Panc1 (cell line): ENCODE results near the gene SERPINB10. TPM values are rescaled to one million over a fixed set of nuclear protein-coding genes. Genes with fewer than 3 reads are reported as not detected.

Source experiments
- ATAC-seq: fragments of 200-7000 bp; cut with Tn5 transposase; 2 replicates; pipeline ENCODE4 v1.9.1; 2020; ENCODE audit warnings: mild to moderate bottlenecking, moderate library complexity
- BruUV-seq: library from RNA; stranded (reverse); fragments of 400-500 nt; replicated peaks from 2 replicates; lab custom pipeline; 2021; lab: Mats Ljungman, UMichigan
- CTCF ChIA-PET: fragments of 300-600 bp; sonication (Branson Sonifier 250); formaldehyde crosslinking; loops from one replicate; lab custom pipeline; 2022; ENCODE audit warnings: antibody characterized with exemption; lab: Charles Lee
- POLR2A ChIA-PET: fragments of 300-600 bp; sonication (Branson Sonifier 250); formaldehyde crosslinking; loops from one replicate; lab custom pipeline; 2022; ENCODE audit warnings: antibody characterized with exemption; lab: Charles Lee
- DNase-seq: peaks from one replicate; pipeline ENCODE4 v3.0.0-alpha.2; 2010; ENCODE audit warnings: low read depth, low spot score
- H3K27ac ChIP-seq: 2 replicates; pipeline ENCODE4 v1.5.1; 2011; ENCODE audit warnings: mild to moderate bottlenecking, low read length, inconsistent platforms
- H3K27me3 ChIP-seq: fragments of 200-500 bp; sonication (Bioruptor generic); 2 replicates; pipeline ENCODE4 v1.6.0; 2014; ENCODE audit warnings: low read length, inconsistent platforms; ENCODE audit not compliant: control insufficient read depth, insufficient read depth
- H3K36me3 ChIP-seq: fragments of 200-500 bp; sonication (Bioruptor generic); 2 replicates; pipeline ENCODE4 v1.5.1; 2014; ENCODE audit warnings: inconsistent platforms, mild to moderate bottlenecking, low read length, moderate library complexity; ENCODE audit not compliant: control insufficient read depth, insufficient read depth
- H3K4me1 ChIP-seq: 2 replicates; pipeline ENCODE4 v1.5.1; 2011; ENCODE audit warnings: inconsistent platforms, mild to moderate bottlenecking, low read length, moderate library complexity; ENCODE audit not compliant: control insufficient read depth, insufficient read depth
- H3K4me3 ChIP-seq, 2 experiments: 2 replicates each; pipeline ENCODE4 v1.5.1; 2011 to 2012; ENCODE audit warnings: low read depth in 2 of 2, low read length in 2 of 2, mild to moderate bottlenecking in 2 of 2, inconsistent platforms in 1 of 2, moderate library complexity in 1 of 2
- H3K9me3 ChIP-seq: fragments of 200-500 bp; sonication (Bioruptor generic); 2 replicates; pipeline ENCODE4 v1.5.1; 2014; ENCODE audit warnings: low read depth, mild to moderate bottlenecking, inconsistent platforms, low read length, moderate library complexity; ENCODE audit not compliant: control insufficient read depth, insufficient read depth
- CTCF ChIP-seq: fragments of 450-650 bp; IDR thresholded peaks from 2 replicates; pipeline ENCODE4 v1.5.1; 2017; ENCODE audit warnings: mild to moderate bottlenecking
- POLR2AphosphoS5 ChIP-seq: IDR thresholded peaks from 2 replicates; pipeline ENCODE4 v1.6.1; 2012; ENCODE audit warnings: mild to moderate bottlenecking, low read depth, low read length, moderate library complexity
- REST ChIP-seq, 2 experiments: IDR thresholded peaks; 2 replicates each; pipeline ENCODE4 v1.6.1; 2011 to 2012; ENCODE audit warnings: low read depth in 2 of 2, control low read depth in 1 of 2, low read length in 1 of 2, mild to moderate bottlenecking in 1 of 2, moderate library complexity in 1 of 2; ENCODE audit not compliant: insufficient read depth in 1 of 2
- SIN3A ChIP-seq: IDR thresholded peaks from 2 replicates; pipeline ENCODE4 v1.6.1; 2012; ENCODE audit warnings: low read depth, mild to moderate bottlenecking, low read length, moderate library complexity, borderline replicate concordance; ENCODE audit not compliant: insufficient read depth
- TCF7L2 ChIP-seq: IDR thresholded peaks from 2 replicates; pipeline ENCODE4 v1.6.1; 2011; ENCODE audit warnings: mild to moderate bottlenecking, low read depth, low read length, inconsistent platforms
- in situ Hi-C: cut with HindIII; loops from 2 replicates; pipeline ENCODE4 v1.10.0; 2016; ENCODE audit warnings: low sequenced_read_pairs, low pct_unique_long_range_greater_than_20kb
- intact Hi-C: fragments of 100-400 bp; cut with micrococcal nuclease; formaldehyde crosslinking; loops from one replicate; pipeline ENCODE4 v1.10.0; 2022; ENCODE audit not compliant: unreplicated experiment
- total RNA-seq: library from RNA; stranded (reverse); gene quantifications from one replicate; pipeline ENCODE4 v1.2.1, GENCODE V29; 2021; ENCODE audit not compliant: unreplicated experiment

Gene SERPINB10
- total RNA-seq, 1 experiment from 2014 or later = not detected

- no TSS peak for BruUV-seq
- Histone ChIP-seq H3K9me3 (no peaks in the 10 kb centered on the region), H3K27ac (no peak overlapping the region), H3K36me3 (no peaks in the 10 kb centered on the region), H3K4me1 (no peaks in the 10 kb centered on the region), H3K27me3 (no peaks in the 10 kb centered on the region), H3K4me3 (no peak overlapping the region)
- TF ChIP-seq SIN3A (no peak), CTCF (no peak)
- POLR2A ChIA-PET = no interaction called here
- in situ Hi-C loops = no loop called here
- intact Hi-C loops = no loop called here
- CTCF ChIA-PET = no interaction called here
- DNase-seq (no peak), ATAC-seq (no peak)
These were observed 47.8 kb upstream of the SERPINB10 start for GRCh38 chr18:63859781-63860475.

- ATAC-seq (no peak), DNase-seq (no peak)
- Histone ChIP-seq H3K4me1 (no peaks in the 10 kb centered on the region), H3K27ac (no peak overlapping the region), H3K9me3 (no peaks in the 10 kb centered on the region), H3K4me3 (no peak overlapping the region), H3K36me3 (no peaks in the 10 kb centered on the region), H3K27me3 (no peaks in the 10 kb centered on the region)
- POLR2A ChIA-PET = no interaction called here
- CTCF ChIA-PET = no interaction called here
- in situ Hi-C loops = no loop called here
- TF ChIP-seq CTCF = no peak
- TF ChIP-seq POLR2AphosphoS5 = no peak
- no peak for TF ChIP-seq SIN3A
- no peak for TF ChIP-seq TCF7L2
- no peak for TF ChIP-seq REST (IDR thresholded peaks at IDR 0.05; ENCODE audit: insufficient read depth in 1 of 2, low read depth in 2 of 2, low read length in 1 of 2)
- no TSS peak for BruUV-seq
- intact Hi-C loops = no loop called here
These were observed 47.2 kb upstream of the SERPINB10 start for GRCh38 chr18:63860531-63860930.
